SH-SY5Y (cell line): ENCODE measurements around the gene PRRC2B.

ENCODE experiments used
- GATA2 ChIP-seq: IDR thresholded peaks from 2 replicates; pipeline ENCODE4 v1.6.1; 2011; ENCODE audit warnings: mild to moderate bottlenecking, low read depth, low read length
- GATA3 ChIP-seq: IDR thresholded peaks from 2 replicates; pipeline ENCODE4 v1.6.1; 2011; ENCODE audit warnings: low read depth, mild to moderate bottlenecking, low read length, moderate library complexity

DNA sequence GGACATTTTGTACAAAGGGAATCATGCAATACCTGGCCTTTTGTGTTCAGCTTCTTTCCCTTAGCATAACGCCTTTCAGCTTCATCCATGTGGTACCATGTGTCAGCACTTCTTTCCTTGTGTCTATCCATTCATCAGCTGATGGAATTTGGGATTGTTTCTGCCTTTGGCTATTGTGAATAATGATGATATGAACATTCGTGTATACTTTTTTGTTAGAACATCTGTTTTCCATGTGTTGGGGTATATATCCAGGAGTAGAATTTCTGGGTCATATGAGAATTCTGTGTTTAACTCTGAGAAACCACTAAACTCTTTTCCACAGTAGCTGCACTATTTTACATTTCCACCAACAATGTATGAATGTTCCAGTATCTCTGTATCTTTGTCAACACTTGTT, 14.8 kb upstream of the PRRC2B start:
- no peak for TF ChIP-seq GATA2
- TF ChIP-seq GATA3, result no peak
